A549 (cell line): ENCODE data around the gene TALDO1.

Source experiments
- CEBPB ChIP-seq, 2 experiments: fragments of >200 bp in 1 of 2; sonication (Bioruptor Twin) in 1 of 2; formaldehyde crosslinking in 1 of 2; IDR thresholded peaks; 2 replicates each; pipeline ENCODE4 v1.6.1; 2012 to 2016
- CTCF ChIP-seq: fragments of >200 bp; sonication (Bioruptor Twin); formaldehyde crosslinking; IDR thresholded peaks from 3 replicates; pipeline ENCODE4 v1.5.1; 2016
- GATA3 ChIP-seq: IDR thresholded peaks from 2 replicates; pipeline ENCODE4 v1.6.1; 2012; ENCODE audit warnings: borderline replicate concordance
- POLR2A ChIP-seq: IDR thresholded peaks from 2 replicates; pipeline ENCODE4 v1.6.1; 2012; ENCODE audit warnings: mild to moderate bottlenecking, low read length
- RNF2 ChIP-seq: fragments of 200-600 bp; sonication (generic); IDR thresholded peaks from 2 replicates; pipeline ENCODE4 v1.6.1; 2016; ENCODE audit warnings: low read depth, mild to moderate bottlenecking, antibody characterized with exemption, moderate library complexity, borderline replicate concordance

- TF ChIP-seq POLR2A (peak; percentile 10; the same call in 1 of the 2 replicates), CEBPB (IDR thresholded peaks at IDR 0.05) (no peak), CTCF (peak; percentile 99), GATA3 (no peak), RNF2 (no peak)
These were observed 19.2 kb upstream of the TALDO1 start for GRCh38 chr11:727859-728748.
